HG02763 (cell line): ENCODE data around the gene ALX1.
A peak's percentile ranks its signal among the peaks of the same experiment; 100 is the strongest.

Source experiments
- ATAC-seq: cut with Tn5 transposase; IDR thresholded peaks from one replicate; pipeline ENCODE4 v1.9.1; 2021; ENCODE audit warnings: mild to moderate bottlenecking, moderate library complexity; ENCODE audit not compliant: unreplicated experiment

ALX1 gene

DNA sequence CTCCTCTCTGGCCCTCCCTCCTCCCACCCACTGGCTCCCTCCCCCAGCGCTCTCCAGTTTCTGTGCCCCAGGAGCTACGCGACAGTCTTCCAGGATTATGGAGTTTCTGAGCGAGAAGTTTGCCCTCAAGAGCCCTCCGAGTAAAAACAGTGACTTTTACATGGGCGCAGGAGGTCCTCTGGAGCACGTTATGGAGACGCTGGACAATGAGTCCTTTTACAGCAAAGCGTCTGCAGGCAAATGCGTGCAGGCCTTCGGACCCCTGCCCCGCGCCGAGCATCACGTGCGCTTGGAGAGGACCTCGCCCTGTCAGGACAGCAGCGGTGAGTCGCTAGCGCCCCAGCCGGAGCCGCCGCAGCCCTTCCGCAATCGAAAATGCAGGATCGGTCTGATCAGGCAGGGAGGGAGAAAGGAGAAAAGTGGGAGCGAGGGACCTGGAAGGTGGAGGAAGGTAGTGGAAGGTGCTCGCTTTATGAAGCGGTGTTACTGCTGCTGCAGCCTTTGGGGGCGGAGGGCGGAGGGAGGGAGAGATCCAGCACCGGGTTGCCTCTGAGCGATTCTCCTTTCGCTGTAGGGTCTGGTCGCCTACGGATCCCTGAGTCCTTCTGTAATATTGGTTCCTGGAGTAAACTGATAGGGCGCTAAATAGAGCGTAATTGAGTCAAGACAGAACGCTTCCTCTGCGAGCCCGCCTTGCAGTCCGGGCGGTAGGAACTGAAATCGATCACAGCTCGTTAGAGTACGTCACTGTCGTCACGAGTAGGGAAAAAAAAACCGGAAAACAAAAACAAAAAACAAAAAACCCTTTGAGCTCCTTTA is at the start of gene ALX1:
Gene ALX1 (plus strand): TSS at position 56 of the 819 bp plus-strand sequence. CDS start 42 bp downstream, at position 98.
- ATAC-seq = peak; percentile 47

DNA sequence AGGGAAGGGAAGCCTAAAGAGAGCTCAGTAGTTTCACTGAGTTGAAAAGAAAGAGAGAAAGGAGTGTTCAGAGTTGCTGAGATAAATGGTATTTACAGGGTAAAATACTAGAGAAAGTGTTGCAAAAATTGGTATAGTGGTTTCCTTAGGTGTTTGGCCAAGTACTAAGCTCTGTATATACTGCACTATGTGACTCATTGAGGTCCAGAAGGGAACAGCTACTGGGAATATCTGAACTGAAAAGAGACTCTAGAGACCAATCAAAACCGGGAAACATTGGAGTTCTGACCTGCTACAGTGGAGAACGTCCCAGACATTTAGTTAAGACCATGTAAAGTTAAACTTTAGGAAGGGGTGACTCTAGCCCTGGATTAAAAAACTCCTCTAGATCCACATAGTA is 42.7 kb upstream of the ALX1 start:
- no peak for ATAC-seq

DNA sequence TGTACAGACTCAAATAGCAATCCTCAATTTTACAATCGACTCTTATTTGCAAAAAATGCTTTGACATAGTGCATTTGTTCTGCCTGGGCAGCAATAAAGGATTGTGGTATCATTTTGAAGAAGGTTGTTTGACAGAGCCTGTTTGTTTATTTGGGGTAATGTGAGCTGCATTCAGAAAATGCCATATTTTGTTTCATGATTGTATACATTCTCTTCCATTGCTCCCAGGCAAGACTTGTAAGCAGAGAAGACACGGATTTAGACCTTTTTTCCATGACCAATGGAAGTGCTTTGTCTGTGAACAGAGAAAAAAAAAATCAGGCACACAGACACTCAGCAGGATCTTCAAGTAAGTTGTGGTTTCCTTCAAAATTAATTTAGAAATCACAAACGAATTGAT is 35.5 kb upstream of the ALX1 start:
- ATAC-seq = no peak

DNA sequence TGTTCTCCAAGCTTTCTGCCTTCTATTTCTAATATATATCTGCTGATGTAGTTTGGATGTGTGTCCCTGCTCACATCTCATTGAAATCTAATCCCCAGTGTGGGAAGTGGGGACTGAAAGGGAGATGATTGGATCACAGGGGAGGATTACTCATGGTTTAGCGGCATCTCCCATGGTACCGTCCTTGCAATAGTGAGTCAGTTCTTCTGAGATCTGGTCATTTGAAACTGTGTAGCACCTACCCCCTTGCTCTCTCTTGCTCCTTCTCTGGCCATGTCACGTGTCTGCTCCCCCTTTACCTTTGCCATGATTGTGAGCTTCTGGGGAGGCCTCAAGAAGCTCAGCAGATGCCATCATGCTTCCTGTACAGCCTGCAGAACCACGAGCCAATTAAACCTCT is 26.2 kb upstream of the ALX1 start:
- ATAC-seq = no peak

DNA sequence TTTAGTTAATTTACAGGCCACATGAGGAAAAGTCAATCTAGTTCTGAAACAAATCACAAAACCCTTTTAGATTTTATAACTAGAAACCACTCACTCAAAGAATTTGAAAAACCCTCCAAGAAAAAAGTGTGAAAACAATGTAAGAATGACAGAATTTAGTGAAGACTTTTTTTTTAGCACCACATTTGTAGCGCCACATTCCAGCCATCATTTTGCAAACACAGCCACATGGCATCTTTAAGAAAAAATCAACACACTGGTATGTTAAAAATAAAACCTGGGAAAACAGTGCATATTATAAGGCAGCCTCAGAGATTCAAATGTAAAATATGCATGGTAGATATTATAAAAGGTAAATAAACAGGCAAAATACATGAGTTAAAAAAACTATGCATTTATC is 22.3 kb upstream of the ALX1 start:
- ATAC-seq = no peak

DNA sequence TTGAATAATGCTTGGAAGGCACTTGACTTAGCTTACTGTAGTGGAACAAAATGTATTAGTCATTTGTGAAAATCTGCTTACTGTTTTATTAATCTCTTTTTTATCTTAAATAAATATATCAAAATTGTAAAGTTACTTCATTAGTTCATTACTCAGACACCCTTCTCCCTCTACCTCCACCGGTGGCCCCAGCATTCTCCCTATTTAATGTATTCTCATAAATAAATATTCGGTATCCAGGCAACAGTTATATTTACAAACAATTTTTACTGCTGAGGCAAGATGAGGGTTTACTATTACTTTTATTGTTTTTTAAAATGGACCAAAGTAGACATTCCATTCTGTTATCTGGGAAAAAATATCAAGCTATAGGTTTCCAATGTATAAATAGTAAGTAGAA is 19.6 kb upstream of the ALX1 start:
- ATAC-seq = no peak

DNA sequence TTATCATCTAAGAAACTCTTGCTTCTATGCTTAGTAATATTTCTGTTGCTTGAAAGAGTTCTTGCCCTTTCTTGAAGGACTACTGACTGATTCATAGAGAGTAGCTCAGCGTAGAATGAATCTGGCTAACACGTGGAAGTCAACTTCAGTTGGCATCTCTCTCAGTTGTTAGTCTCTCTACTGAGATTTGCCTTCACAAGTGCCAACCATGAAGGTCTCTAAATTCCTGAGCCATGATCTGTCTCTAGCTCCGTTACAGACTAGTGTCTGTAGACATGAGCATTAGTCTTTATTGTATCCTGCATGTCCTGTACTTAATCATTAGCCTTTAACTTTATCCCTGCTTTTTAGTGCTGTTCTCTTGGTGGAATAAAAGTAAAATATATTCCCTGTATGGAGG is 19.1 kb upstream of the ALX1 start:
- no peak for ATAC-seq

DNA sequence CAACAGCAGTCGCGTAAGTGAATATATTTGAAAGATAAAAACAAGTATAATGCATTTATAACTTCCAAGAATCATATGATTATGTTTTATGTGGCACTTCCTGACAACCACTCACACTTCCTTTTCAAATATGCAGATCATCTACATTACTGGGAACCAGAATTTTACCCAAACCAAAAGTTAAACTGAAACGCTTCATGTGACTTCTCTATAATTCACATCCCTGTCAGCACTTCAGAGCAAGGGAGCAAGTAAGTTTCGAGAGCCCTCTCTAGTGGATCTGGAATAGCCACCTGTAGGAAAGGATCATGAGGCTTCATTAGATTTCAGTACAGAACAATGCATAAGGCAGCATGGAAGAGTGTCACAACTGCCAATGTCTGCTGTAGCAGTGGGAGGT is 13.7 kb upstream of the ALX1 start:
- no peak for ATAC-seq

DNA sequence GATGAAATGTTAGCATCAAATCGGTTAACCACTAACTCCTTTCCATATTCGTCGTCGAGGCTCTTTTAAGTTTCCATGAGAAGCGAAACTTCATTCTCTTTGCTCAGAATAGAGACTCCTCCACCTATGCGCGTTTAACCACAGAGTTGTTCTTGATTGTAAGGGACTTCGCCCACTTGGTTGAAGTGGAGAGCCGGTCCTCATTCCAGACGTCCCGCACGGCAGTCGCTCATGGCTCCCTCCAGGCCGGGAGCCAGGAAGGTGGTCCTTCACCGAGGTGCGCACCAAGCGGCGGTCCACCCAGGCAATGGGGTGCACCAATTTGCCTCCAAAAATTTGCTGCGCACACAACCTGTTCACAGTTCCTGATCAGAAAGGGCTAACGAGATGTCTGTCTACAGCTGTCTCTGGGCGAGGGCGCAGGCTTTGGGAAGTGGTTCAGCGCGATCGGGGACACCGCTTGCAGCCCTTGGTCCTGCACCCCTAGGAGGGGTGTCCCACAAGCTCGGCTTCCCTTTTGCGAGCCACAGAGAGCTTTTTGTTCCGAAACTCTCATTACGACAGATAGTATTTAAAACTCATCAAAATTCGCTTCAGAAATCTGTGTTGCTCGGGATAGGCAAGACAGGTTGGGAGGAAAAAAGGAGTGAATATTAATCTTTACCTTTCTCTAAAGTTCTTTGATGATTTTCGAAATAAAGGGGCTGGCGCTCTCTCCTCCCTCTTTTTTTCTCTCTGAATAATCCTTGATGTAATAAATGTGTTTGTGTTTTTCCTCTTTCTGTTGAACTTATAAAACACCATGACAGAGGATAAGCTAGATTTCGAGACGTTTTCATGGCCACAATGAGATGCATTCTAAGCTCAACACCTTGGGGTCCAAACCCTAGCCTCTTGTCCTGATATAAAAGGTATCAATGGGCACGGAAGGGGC is 6.4 kb upstream of the ALX1 start:
- ATAC-seq = peak; percentile 70

DNA sequence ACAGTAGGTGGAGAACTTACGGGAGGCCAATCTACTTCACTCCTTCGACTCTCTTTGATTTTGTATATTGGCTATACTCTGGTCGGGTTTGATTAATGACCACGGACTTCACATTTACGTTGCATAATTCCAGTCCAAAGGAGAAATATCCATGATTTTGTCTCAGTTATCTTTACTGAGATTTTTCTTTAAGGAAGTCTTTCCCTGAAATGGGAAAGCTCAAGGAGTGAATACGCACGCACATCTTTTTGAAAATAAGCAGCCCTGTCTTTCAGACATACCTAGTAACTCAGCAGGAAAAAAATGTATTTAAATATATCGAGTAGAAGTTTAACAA is 5.7 kb upstream of the ALX1 start:
- no peak for ATAC-seq

DNA sequence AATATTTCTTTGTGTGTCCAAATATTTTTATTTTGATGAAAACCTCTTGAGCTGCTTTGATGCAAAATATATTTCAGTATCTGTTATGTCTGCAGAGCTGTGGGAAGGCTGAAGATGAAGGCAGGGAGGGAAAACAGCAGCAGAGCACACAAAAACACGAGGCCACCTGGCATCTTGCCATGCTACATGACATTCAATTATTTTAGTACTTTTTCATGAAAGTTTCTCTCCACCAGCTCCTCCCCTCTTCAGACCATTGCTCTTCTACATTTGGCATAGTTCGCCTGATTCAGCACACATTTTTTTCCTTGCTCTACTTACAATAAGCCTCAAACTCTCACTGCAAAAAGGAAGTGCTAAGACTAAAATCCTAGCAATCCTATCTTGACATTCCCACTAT is 4.6 kb upstream of the ALX1 start:
- no peak for ATAC-seq

DNA sequence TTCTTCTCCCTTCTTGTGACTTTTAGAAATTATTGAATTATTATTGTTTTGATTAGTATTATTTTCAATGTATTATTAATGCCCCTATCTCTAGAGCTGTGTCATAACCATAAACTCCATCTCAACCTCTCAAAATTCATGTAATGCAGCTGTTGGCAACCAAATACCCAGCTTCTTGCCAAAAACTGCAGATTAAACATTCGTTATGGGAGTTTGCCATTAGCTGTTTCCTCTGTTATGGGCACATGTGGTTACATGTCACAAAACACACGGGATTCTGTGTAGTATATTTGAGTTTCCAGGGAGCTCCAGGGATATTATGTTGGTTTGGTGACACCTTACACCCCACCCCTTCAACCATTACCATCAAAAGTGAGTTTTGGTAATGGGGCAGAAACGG is 2.8 kb upstream of the ALX1 start:
- no peak for ATAC-seq

DNA sequence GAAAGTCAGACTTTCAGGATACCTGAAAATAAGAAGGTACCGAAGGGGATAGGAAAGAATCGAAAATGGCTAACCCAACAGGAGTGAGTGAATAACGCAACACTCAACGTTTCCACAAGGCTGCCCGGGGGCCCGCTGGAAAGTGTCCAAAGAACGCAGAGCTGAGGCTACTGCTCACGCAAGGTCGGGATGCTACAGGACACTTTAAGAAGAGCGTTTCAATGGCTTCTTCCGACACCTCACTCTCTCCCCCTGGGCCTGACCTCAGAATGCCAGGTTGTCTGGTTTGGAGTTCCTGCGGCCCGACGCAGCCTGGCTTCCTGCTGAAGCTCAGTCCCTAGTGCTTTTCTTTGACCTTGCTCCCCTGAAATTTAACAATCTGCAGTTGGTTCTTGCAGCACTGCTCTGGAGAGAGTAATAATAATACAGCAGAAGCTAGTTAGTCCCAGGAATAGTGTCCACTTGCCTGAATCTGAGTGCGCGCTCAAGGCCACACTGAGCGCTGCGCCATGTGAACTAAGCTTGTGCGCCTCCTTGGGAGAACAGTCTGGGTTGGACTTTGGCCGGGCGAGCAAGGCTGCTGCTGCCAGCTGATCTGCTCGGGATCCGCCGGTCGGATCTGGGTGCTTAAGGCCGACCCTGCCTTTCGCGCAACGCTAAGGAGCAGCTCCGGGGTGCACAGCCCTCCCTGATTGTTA is 2.0 kb upstream of the ALX1 start:
- ATAC-seq = no peak

DNA sequence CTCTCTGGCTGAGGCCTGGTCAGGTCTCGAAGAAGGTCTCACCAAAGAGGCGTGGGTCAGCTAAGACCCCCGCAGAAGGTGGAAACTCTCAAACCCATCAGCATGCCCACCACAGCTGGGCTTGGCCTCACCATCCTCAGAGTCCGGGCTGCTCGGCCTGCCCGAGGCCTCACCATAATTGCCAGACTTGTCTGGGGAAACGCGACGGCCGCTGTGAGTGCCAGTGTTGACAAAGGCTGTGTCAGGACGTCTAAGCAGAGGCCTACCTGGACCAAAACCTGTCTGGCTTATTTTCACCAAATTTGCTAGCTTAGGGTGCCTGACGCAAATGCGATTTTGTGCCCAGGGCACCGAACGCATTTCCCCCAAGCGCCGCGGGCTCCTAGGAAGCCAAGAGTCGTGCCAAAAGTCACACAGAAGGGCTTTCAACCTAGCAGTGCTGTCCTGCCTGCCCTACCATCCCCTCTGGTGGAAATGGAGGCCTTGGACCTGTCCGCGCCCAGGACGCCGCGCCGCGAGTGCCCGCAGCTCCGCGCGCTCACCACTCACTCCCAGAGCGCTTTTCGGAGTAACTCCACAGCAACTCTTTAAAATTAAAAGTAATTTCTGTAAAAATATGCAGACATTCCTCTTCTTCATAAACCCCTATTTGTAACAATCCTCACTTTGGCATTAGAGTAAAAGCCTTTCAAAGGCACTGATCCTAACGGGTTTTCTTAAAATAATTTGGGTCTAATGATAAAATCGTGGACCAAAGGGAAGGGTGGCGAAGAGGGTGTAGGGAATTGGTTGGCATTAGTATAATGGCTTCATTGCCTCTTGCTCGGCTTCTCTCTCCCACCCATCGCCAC is 1.2 kb upstream of the ALX1 start:
- no peak for ATAC-seq

DNA sequence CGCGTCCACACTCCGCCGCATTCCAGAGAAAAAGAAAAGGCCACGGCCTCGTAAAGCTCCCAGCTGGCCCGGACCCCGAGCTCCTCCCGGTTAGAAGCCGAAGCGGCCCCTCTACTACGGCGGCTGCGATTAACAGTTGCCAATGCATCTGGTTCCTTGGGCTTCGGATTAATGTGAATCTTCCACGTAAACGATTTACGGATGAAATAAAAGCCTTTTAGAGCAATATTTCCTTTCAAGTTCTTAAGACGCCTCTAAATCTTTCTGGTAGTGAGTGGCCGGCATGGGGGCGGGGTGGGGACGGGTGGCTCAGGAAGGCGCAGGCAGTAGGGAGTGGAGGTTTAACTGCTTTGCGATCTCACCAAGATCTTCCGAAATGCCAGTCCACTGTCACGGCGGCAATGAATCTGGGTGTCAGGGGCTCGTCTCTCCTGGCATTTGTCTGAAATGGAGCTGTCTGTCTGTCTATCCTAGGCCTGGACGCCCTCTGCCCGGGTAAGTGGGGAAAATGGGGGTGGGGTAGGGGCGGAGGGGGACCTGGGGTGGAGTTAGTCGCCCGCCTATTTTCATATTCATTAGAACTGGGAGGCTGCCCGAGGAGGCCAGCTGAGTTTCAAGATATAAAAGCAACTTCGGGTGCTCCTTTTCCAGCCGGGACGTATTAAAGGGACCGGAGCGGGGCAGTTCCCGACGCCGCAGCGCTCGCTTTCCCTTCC is 413 bp upstream of the ALX1 start:
- ATAC-seq = no peak

DNA sequence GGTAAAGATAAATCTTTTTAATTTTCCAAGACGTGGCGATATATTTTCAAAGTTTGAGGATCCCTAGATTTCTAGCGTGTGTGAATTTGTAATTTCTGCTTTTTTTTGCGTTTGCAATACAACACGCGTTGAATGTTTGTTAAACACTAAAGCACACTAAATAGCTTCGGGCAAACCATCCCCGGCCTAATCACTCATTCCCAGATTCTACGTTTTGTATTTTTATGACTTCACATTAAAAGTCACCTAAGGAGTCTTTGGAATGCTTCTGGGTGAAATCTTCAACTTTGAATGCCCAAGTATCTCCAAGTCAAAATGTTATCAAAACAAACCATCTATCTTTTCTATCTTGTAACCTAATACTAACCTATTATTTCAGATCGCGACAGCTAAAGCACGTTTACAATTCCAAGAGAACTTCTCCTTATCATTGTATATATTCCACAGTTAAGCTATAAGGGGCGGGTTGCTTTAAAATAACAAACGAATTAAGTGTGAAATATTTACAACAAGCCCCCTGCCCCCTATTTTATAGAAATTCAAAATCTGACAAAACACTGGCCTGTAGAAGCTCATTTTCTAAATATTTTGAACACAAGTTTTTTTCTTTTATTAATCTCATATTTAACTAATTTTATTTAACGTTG is 1.1 kb downstream of the ALX1 start:
- no peak for ATAC-seq

DNA sequence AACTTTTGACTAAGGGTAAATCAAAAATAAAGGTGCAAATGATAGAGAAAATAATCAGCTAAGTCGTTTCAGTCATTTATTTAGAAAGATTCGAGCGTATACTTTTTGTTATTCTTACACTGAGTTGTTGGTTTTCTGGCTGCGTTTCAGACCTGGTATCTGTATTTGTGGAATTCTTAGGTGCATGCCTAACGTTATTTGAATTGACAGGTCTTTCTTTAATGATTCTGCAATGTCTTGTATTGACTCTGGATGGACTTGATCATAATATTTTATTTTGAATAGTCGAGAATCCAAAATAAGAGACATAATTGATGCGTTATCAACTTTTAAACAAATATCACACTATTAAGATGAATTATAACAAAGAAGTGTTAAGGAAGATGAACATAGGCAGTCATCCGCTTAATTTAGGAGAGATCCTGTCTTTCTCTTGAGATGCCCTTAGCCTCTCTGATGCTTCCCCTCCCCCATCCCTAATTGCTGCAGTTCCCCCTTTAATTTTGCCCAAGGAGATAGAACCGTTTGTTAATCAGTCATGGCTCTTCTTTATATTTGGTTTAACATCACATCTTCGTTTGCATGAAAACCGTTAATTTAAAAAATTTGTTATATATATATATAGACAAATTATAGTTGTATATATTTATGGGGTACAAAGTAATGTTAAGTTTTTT is 1.8 kb downstream of the ALX1 start:
- no peak for ATAC-seq

DNA sequence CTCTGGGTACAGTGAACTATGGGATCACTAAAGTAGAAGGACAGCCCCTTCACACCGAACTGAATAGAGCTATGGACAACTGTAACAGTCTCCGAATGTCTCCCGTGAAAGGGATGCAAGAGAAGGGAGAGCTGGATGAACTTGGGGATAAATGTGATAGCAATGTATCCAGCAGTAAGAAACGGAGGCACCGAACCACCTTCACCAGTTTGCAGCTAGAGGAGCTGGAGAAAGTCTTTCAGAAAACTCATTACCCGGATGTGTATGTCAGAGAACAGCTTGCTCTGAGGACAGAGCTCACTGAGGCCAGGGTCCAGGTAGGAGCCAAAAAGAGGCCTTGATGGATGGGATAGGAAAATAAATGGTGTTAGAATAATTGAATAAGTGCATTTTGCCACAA is 3.5 kb downstream of the ALX1 start:
- no peak for ATAC-seq

DNA sequence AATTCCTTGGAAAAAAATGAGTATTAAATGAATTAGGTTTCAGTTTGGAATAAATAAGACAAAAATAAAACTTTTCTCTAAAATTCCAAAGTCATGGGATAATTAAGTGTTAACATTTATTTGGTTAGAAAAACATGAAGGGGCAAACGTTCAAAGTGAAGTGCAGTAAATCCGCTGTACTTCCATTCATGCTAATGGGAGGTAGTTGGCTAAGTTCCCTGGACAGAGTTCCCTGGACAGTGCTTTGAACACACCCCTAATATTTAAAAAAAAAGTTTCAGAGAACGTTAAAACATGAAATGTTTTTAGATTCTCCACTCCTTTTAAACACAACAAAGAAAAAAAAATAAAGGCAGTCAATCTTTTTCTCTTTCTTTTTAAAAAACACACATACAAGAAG is 16.3 kb downstream of the ALX1 start:
- ATAC-seq = no peak
